Stimulated activated CD8-positive, alpha-beta memory T cell treated with anti-CD3 and anti-CD28 coated beads, Interleukin-4, amount 100 ng/mL, for 1 hour (primary cell): Measurements from ENCODE around the gene LAT.

Experiments used
- DNase-seq, 2 donors: peaks; one replicate each; pipeline ENCODE4 v3.0.0-alpha.2; 2020; ENCODE audit warnings: low read depth in 2 of 2, low spot score in 1 of 2

The LAT gene

GRCh38 chr16:29007730-29008593 lies 23.1 kb downstream of the LAT start:
- DNase-seq = peak in 1 of 2 donors; percentile 39

GRCh38 chr16:29009050-29009837 lies 24.4 kb downstream of the LAT start:
- no peak for DNase-seq

- DNase-seq = no peak
Measured at GRCh38 chr16:29009838-29010166, 24.9 kb downstream of the LAT start.

- no peak for DNase-seq
Measured at GRCh38 chr16:29011112-29011511, 26.3 kb downstream of the LAT start.

GRCh38 chr16:29011851-29012250 lies 27.0 kb downstream of the LAT start:
- no peak for DNase-seq

- DNase-seq = no peak
Measured at GRCh38 chr16:29012913-29013553, 28.2 kb downstream of the LAT start.

GRCh38 chr16:29014561-29015069 lies 29.8 kb downstream of the LAT start:
- DNase-seq = no peak

GRCh38 chr16:29022196-29022595 lies 37.3 kb downstream of the LAT start:
- DNase-seq = no peak

- no peak for DNase-seq
Measured at GRCh38 chr16:29023279-29024277, 38.7 kb downstream of the LAT start.

GRCh38 chr16:29024278-29024677 lies 39.4 kb downstream of the LAT start:
- no peak for DNase-seq

- no peak for DNase-seq
Measured at GRCh38 chr16:29025218-29025617, 40.4 kb downstream of the LAT start.

- DNase-seq = no peak
Measured at GRCh38 chr16:29025735-29026134, 40.9 kb downstream of the LAT start.

GRCh38 chr16:29028457-29029167 lies 43.8 kb downstream of the LAT start:
- DNase-seq = no peak

GRCh38 chr16:29029168-29029994 lies 44.5 kb downstream of the LAT start:
- DNase-seq = peak; percentile 44 to 62

- no peak for DNase-seq
Measured at GRCh38 chr16:29030086-29030840, 45.4 kb downstream of the LAT start.
